Cardiac fibroblast (primary cell): ENCODE data around the gene ARHGAP31.

Experiments
- DNase-seq, 2 donors: peaks; one replicate each; pipeline versions ENCODE4 v3.0.0 to v3.0.0-alpha.2; 2010; ENCODE audit warnings: low read depth in 2 of 2
- H3K4me3 ChIP-seq, 2 donors: replicated peaks in 1 of 2; 1 replicate in 1 of 2; 2 replicates in 1 of 2; pipeline ENCODE4 v1.5.1; 2011; ENCODE audit warnings: low read depth in 2 of 2, low read length in 2 of 2, mild to moderate bottlenecking in 2 of 2, moderate library complexity in 1 of 2
- TF ChIP-seq, protein P1 (sequence below): IDR thresholded peaks from one replicate; pipeline ENCODE4 v1.5.1; 2011; ENCODE audit warnings: low read depth, mild to moderate bottlenecking, low read length, inconsistent platforms

ARHGAP31 gene

GRCh38 chr3:119289404-119289770, 4.8 kb upstream of the ARHGAP31 start:
- DNase-seq = no peak
- no peak overlapping the region for H3K4me3 ChIP-seq
- TF ChIP-seq, protein P1, sequence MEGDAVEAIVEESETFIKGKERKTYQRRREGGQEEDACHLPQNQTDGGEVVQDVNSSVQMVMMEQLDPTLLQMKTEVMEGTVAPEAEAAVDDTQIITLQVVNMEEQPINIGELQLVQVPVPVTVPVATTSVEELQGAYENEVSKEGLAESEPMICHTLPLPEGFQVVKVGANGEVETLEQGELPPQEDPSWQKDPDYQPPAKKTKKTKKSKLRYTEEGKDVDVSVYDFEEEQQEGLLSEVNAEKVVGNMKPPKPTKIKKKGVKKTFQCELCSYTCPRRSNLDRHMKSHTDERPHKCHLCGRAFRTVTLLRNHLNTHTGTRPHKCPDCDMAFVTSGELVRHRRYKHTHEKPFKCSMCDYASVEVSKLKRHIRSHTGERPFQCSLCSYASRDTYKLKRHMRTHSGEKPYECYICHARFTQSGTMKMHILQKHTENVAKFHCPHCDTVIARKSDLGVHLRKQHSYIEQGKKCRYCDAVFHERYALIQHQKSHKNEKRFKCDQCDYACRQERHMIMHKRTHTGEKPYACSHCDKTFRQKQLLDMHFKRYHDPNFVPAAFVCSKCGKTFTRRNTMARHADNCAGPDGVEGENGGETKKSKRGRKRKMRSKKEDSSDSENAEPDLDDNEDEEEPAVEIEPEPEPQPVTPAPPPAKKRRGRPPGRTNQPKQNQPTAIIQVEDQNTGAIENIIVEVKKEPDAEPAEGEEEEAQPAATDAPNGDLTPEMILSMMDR = no peak

DNA sequence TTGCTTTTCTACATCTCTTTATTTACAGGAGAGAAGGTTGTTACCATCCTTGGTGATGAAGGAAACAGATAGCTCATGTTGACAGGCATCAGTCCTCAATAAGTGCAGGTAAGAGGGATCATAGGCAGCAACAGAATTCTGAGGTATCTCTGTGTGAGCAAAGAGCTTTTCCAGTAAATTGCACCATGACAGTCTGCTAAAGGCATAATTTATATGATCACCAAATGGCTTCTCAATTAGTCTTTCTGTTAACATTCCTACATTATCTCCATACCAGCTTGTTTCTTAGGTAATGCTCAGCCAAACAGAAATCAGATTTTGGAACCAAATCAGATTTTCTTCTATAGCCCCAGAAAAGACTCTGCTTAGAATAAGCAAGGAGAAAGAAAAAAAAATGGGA, 3.6 kb upstream of the ARHGAP31 start:
- no peak overlapping the region for H3K4me3 ChIP-seq
- TF ChIP-seq, protein P1 = no peak
- no peak for DNase-seq

DNA sequence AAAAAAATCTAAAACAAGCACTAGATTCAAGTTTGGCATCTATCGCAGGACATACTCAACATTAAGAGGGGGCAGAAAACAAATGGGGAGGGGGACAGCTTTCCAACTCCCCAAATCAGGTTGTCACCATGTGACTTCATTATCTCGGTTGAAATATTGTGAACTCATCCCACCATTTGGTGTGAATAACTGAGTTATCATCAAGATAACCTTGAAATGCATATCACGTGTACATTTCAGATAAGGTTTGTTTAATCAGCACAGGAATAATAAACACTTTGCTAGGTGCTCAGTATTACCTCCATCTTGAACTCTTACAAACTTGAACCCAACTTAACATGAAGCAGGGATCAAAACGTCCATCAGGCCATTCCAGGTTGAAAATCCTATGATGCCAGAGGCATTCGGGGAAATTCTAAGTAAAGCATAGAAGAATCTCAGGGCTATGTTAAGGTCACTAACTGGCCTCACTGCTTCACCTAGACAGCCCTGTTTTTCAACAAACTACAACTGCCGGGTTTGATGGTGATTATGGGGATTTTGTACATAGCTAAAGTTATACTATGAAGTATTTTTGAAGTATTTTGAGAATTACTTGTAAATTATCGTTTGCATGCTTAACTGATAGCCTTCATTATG, 3.0 kb upstream of the ARHGAP31 start:
- H3K4me3 ChIP-seq = no peak overlapping the region
- TF ChIP-seq, protein P1 = no peak
- no peak for DNase-seq

GRCh38 chr3:119292666-119293065, 1.5 kb upstream of the ARHGAP31 start:
- TF ChIP-seq, protein P1 = no peak
- no peak for DNase-seq
- no peak overlapping the region for H3K4me3 ChIP-seq

- TF ChIP-seq, protein P1 = no peak
These were observed 895 bp upstream of the ARHGAP31 start for GRCh38 chr3:119293105-119293870.

DNA sequence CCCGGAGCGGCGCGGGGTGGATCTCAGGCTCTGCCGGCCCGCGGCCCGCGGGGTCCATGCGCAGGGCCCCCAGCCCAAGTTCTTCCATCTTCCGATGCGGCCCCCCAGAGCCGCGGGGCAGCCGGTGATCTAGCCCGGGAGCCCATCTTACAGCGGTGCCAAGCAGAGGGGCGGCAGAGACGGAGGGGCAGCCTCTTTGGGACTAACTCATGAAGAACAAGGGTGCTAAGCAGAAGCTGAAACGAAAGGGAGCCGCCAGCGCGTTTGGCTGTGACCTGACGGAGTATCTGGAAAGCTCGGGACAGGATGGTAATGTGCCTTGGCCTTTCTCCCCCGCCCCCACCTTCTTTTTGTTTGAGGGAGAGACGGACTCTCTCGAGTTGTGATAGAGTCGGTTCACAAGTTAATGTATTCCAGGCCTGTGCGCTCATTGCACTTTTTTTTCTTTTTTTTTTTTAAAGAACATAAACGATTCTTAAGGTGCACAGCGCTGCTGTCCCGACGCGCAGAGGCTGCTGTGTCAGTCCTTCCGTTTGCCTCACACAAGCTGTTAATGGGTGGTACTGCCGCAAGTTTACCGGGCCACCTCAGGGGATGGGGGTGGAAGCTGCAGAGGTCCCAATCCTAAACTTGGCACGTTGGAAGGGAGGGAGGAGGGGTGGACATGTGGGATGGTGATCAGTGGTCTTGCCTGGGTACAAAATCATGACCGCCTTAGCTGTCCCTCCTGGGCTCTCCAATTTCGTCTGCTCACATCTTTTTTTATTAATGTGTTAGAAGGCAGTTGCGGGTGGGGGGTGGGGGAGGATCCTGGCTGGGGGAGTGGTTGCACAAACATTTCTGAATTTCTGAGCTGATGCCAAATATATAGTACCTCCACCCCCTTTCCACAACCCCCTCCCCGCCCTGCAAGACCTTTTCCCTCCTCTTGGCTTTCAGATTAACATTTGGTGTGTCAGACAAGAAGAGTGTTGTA, 801 bp downstream of the ARHGAP31 start:
- H3K4me3 ChIP-seq = peak overlapping the region; percentile 57 to 81
- TF ChIP-seq, protein P1 = no peak
- peak; percentile 52 to 57 for DNase-seq

More at GRCh38 chr3:119293105-119293870, 895 bp upstream of the ARHGAP31 start:
- peak in 1 of 2 donors; percentile 36 for DNase-seq
- H3K4me3 ChIP-seq = peak overlapping the region; percentile 57 to 81
